ENCODE measurements around the gene C2orf81. TPM values are rescaled to one million over a fixed set of nuclear protein-coding genes. Genes with fewer than 3 reads are reported as not detected.

The C2orf81 gene
- total and polyA plus RNA-seq, 2 of the 4 experiments (the other 2 are of a cell fraction) = 0.18 to 0.74 TPM

GRCh38 chr2:74392449-74392743, 29.0 kb downstream of the C2orf81 start:
- Histone ChIP-seq H2BK120ac (ENCODE audit: low read depth, low read length) (no peak overlapping the region), H3K36me3 (ENCODE audit: control insufficient read depth, insufficient read depth, low read length) (no peaks in the 10 kb centered on the region), H3K4me3 (ENCODE audit: insufficient read depth, low read depth, low read length) (no peak overlapping the region), H3K9me3 (ENCODE audit: control insufficient read depth, insufficient read depth, low read length) (no peaks in the 10 kb centered on the region), H3K18ac (ENCODE audit: low read depth, low read length) (no peak overlapping the region), H2AK5ac (ENCODE audit: low read depth, low read length) (no peak overlapping the region; the same call in 1 of the 2 replicates), H3K27me3 (ENCODE audit: control insufficient read depth, insufficient read depth, low read length) (peaks cover 4% of the 10 kb centered on the region), H3K4me2 (ENCODE audit: low read depth, low read length) (no peak overlapping the region), H4K8ac (ENCODE audit: low read depth in 2 of 2, low read length in 2 of 2) (peak overlapping the region; percentile 61 to 96; a peak in 3 of 4 replicates), H3K4me1 (ENCODE audit: control insufficient read depth, insufficient read depth, low read length) (peaks cover 5% of the 10 kb centered on the region), H2BK20ac (ENCODE audit: low read depth, low read length) (no peak overlapping the region), H4K5ac (ENCODE audit: low read depth, low read length) (peak overlapping the region; percentile 73), H3K14ac (replicated peaks; ENCODE audit: low read depth, low read length) (no peak overlapping the region), H3K56ac (ENCODE audit: extremely low read depth, insufficient read depth, low read length) (no peak overlapping the region), H3K79me1 (ENCODE audit: low read depth in 1 of 2, low read length in 2 of 2) (peaks cover 15 to 40% of the 10 kb centered on the region in 2 experiments; a peak in 3 of 4 replicates), H4K20me1 (ENCODE audit: insufficient read depth, low read length) (peaks cover 23% of the 10 kb centered on the region), H3K27ac (ENCODE audit: insufficient read depth, low read length) (no peak overlapping the region), H2AK9ac (replicated peaks; ENCODE audit: low read depth, low read length, poor library complexity) (no peak overlapping the region), H2AFZ (replicated peaks; ENCODE audit: low read length, poor library complexity) (peak overlapping the region; percentile 84), H4K91ac (ENCODE audit: insufficient read depth, low read depth, low read length) (peak overlapping the region; percentile 43; the same call in 1 of the 2 replicates), H3K23ac (ENCODE audit: low read depth, low read length) (no peak overlapping the region), H2BK15ac (ENCODE audit: low read depth, low read length) (no peak overlapping the region), H3K9me1 (ENCODE audit: insufficient read depth, low read length) (peaks cover 25% of the 10 kb centered on the region), H3K4ac (ENCODE audit: low read depth, low read length) (peak overlapping the region; percentile 32), H3K9ac (ENCODE audit: low read depth, low read length) (peak overlapping the region; percentile 35; the same call in 1 of the 2 replicates), H2BK5ac (ENCODE audit: low read depth, low read length, poor library complexity, severe bottlenecking) (no peak overlapping the region)
- TF ChIP-seq POLR2A (IDR thresholded peaks at IDR 0.05; ENCODE audit: low read depth, low read length) (no peak), RAD21 (IDR thresholded peaks at IDR 0.05; ENCODE audit: low read length) (no peak), RFX5 (IDR thresholded peaks at IDR 0.05; ENCODE audit: low read depth, low read length) (no peak), USF2 (IDR thresholded peaks at IDR 0.05; ENCODE audit: low read depth, low read length) (no peak), RCOR1 (IDR thresholded peaks at IDR 0.05; ENCODE audit: insufficient replicate concordance, low read length) (no peak), NFE2L2 (IDR thresholded peaks at IDR 0.05; ENCODE audit: low read depth, low read length) (no peak)
- ATAC-seq (ENCODE audit: low read depth) (no peak), DNase-seq (no peak)
- 62% methylated on average over 9 of the region's 13 CpGs; no CpG with 5 or more reads in 1 of the 2 experiments for WGBS, 2 experiments (ENCODE audit: extremely low coverage in 2 of 2, insufficient read length in 1 of 2)
- ChIA-PET CTCF (interaction anchor here (0.9 to 1.4 kb wide), 3 partner anchors 9 to 68 kb away, joined by 3 to 4 read pairs (median 3); no protein-coding TSS in a partner anchor), POLR2A (ENCODE audit: unreplicated experiment) (interaction anchor here (0.6 kb wide), 1 partner anchor 17 kb away, joined by 5 read pairs; no protein-coding TSS in a partner anchor)
- in situ Hi-C loops (cut with MboI; ENCODE audit: low sequenced_read_pairs) = no loop called here
- intact Hi-C loops (cut with micrococcal nuclease) = loop anchor here (5.0 to 10.0 kb wide), 2 partner anchors 60 to 468 kb away; partner anchors contain the start of gene DGUOK
- dilution Hi-C loops (cut with HindIII; ENCODE audit: low sequenced_read_pairs, unreplicated experiment) = no loop called here
- BruUV-seq (replicated peaks) = no TSS peak

All from IMR-90 (cell line).